Stimulated activated effector memory CD8-positive, alpha-beta T cell treated with anti-CD3 and anti-CD28 coated beads, Interleukin-12 subunit alpha, Interleukin-12 subunit beta, amount 100 ng/mL, for 72 hours (primary cell): ENCODE results near the gene ADCY5.
A peak's percentile ranks its signal among the peaks of the same experiment; 100 is the strongest.

Source experiments
- ATAC-seq: fragments of 150-1000 bp; cut with Tn5 transposase; 2 replicates; pipeline ENCODE4 v1.10.0; 2021
- DNase-seq, 2 donors: peaks; one replicate each; pipeline ENCODE4 v3.0.0; 2021 to 2022; ENCODE audit warnings: low spot score in 2 of 2
- H3K27ac Mint-ChIP-seq: one replicate; pipeline ENCODE4 v1.8.0; 2022; ENCODE audit warnings: mild to moderate bottlenecking, mixed read lengths
- H3K36me3 Mint-ChIP-seq: one replicate; pipeline ENCODE4 v1.8.0; 2022; ENCODE audit warnings: mild to moderate bottlenecking, mixed read lengths
- H3K4me1 Mint-ChIP-seq: one replicate; pipeline ENCODE4 v1.8.0; 2022; ENCODE audit warnings: mixed read lengths
- H3K4me3 Mint-ChIP-seq: one replicate; pipeline ENCODE4 v1.8.0; 2022; ENCODE audit warnings: mild to moderate bottlenecking, mixed read lengths
- H3K9me3 Mint-ChIP-seq: one replicate; pipeline ENCODE4 v1.8.0; 2022; ENCODE audit warnings: mixed read lengths

The ADCY5 gene

DNA sequence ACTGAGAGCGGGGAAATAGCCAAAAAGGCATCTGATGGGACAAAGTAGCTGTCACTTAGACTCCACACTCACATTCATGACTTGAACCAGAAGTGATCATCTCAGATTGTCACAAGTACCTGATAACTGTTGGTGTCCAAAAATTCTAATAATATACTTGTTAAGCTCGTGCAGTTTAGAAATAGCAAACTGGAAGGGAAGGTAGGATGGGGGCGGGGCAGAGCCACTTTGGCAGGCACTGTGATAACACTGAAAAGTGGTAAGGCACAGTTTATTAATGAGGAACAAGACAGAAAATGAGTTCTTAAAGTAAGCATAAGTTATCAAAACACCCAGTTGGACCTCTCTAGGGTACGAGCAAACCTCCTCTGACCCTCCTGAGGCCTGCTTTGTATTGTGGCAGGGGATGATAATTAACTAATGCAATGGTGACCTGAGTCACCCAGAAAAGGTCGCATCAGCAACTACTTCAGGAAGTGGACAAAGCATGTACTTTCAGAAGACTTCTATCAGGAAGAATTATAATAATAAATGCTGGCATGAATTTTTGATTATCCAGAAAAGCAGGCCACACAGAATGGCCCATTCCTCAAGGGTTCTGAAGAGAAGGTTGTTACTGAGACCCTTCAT is 54.4 kb downstream of the ADCY5 start:
- no peak for DNase-seq
- no peaks in the 10 kb centered on the region for H3K9me3 Mint-ChIP-seq
- H3K36me3 Mint-ChIP-seq: no peaks in the 10 kb centered on the region
- ATAC-seq: no peak
- no peak overlapping the region for H3K27ac Mint-ChIP-seq
- H3K4me3 Mint-ChIP-seq: no peak overlapping the region
- no peaks in the 10 kb centered on the region for H3K4me1 Mint-ChIP-seq

DNA sequence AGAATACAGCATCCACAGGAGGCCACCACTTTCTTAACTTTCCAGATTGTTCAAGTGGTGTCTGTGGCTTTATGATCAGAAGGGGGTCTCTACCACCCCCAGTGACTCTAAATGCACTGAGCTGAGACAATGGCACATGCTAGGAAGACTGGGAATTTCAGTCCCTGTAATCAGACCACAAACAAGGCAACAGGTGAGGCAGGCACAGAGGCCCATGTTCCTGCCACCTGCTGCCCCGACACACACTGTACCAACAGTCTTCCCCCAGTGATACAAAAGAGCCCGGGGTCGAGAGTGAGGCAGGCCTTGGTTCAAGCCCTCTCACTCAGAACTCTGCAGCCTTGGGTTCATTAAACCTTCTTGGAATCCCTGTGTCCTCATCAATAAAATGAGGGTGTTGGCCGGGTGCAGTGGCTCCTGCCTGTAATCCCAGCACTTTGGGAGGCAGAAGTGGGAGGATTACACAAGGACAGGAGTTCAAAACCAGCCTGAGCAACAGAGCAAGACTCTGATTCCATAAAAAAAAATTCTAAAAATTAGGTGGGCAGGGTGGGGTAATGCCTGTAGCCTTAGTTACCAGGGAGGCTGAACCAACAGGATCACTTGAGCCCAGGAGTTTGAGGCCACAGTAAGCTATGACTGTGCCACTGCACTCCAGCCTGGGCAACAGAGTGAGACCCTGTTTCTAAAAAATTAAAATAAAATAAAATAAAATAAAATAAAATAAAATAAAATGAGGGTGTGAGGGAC is 55.8 kb downstream of the ADCY5 start:
- Mint-ChIP-seq H3K4me3 (no peak overlapping the region), H3K36me3 (no peaks in the 10 kb centered on the region), H3K9me3 (no peaks in the 10 kb centered on the region), H3K27ac (no peak overlapping the region), H3K4me1 (no peaks in the 10 kb centered on the region)
- ATAC-seq (no peak), DNase-seq (no peak)

DNA sequence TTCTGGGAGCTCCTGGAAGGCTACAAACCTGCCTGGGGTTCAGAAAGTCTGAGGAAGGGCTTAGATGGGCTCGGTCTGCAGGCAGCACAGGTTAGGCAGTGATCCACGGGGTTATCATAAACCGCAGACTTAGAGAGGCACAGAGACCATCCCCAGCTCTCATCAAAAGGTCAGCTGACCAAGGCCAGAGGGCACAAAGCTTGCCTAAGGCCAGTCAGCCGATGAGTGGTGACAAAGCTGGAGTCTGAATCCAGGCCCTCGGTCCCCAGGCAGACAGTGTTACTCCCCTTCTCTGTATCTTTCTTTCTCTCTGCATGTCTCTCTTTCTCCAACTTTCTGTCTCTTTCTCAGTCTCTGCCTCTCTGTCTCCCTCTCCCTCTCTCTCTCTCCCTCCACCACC is 56.5 kb downstream of the ADCY5 start:
- no peak for ATAC-seq
- H3K9me3 Mint-ChIP-seq: no peaks in the 10 kb centered on the region
- no peaks in the 10 kb centered on the region for H3K4me1 Mint-ChIP-seq
- H3K4me3 Mint-ChIP-seq: no peak overlapping the region
- no peaks in the 10 kb centered on the region for H3K36me3 Mint-ChIP-seq
- no peak overlapping the region for H3K27ac Mint-ChIP-seq
- no peak for DNase-seq

DNA sequence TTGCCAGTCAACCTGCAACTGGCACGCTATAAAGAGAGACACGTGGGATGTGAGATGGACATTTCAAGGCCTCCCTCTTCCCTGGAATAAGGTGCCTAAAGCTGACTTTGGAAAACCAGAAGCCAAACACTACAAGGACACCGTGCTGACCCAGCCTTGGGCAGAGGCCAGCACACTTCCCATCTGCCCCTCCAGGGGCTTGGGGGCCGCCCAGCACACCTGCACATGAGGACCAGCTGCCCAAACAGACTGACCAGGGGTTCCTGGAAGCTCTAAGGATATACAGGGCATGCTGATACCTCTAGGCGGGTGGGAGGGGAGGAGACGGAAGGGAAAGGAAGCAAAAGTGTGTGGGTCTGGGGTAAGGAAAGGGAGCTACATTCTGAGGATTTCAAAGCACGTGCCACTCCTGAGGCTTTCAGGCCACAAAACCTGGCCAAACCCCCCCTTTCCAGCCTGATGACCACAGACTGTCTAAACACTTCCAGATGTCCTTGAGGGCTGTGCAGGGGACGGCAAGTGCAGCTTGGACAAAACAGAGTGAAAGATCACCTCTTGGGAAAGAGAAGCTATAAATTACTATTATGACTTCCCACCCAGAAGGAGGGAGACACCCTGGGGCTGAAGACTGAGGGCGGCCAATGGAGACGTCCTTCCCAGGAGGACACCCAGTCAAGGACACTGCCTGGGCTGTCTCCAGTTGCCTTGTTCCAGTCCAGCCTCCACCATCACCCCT is 57.9 kb downstream of the ADCY5 start:
- DNase-seq (no peak), ATAC-seq (no peak)
- H3K9me3 Mint-ChIP-seq: no peaks in the 10 kb centered on the region
- no peak overlapping the region for H3K27ac Mint-ChIP-seq
- H3K4me1 Mint-ChIP-seq: no peaks in the 10 kb centered on the region
- H3K36me3 Mint-ChIP-seq: no peaks in the 10 kb centered on the region
- H3K4me3 Mint-ChIP-seq: no peak overlapping the region

DNA sequence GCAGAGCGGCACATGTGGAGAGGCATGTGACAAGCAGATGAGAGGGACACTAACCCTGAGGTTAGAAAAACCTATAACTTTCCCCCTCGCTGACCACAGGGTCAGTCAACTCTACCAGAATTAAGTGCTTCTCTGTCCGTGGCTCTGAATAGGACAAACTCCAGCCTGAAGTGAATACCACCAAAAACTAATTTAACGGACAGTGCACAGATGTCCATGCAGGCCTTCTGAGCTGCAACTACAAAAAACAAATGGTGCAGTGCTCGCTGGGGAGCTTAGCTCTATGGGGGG is 59.3 kb downstream of the ADCY5 start:
- Mint-ChIP-seq H3K4me3 (no peak overlapping the region), H3K36me3 (no peaks in the 10 kb centered on the region), H3K27ac (no peak overlapping the region), H3K9me3 (no peaks in the 10 kb centered on the region), H3K4me1 (no peaks in the 10 kb centered on the region)
- ATAC-seq (no peak), DNase-seq (no peak)

DNA sequence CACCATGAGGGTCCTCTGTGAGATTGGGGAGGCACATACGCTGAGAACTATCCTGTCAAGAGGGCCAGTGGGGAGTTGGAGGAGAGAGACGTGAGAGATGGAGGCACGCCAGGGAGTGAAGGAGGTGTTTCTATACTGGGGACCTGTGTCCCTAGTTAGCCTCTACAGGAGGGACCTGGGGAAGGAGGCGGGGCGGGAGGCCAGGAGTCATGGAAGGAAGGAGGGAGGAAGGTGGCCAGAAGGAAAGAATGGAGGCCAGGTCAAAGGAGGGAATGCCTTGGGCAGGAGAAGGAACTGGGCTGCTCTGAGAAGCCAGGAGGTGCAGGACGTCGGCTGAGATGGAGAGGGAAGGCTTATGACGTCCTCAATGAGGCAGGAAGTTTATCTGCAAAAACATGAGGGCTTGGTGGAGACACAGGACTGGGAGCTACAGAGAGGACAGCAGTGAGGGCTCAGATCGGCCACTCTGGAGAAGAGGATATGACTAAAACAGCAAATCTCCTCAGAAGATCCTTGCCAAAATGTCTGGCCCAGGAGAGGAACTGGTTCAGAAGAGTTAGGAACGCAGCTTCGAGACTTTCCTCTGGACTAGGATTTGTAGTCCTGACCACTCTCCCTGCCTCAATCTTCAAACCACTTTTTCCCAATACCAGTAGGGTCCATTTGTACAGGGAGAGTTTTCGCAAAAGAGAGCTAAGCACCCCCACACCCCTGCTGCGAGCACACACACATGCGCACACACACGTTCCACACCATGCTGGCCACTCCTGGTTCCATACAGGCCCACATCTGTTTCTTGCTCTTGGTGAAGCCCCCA is 59.9 kb downstream of the ADCY5 start:
- Mint-ChIP-seq H3K27ac (no peak overlapping the region), H3K4me1 (no peaks in the 10 kb centered on the region), H3K9me3 (no peaks in the 10 kb centered on the region), H3K4me3 (no peak overlapping the region), H3K36me3 (no peaks in the 10 kb centered on the region)
- no peak for ATAC-seq
- no peak for DNase-seq

DNA sequence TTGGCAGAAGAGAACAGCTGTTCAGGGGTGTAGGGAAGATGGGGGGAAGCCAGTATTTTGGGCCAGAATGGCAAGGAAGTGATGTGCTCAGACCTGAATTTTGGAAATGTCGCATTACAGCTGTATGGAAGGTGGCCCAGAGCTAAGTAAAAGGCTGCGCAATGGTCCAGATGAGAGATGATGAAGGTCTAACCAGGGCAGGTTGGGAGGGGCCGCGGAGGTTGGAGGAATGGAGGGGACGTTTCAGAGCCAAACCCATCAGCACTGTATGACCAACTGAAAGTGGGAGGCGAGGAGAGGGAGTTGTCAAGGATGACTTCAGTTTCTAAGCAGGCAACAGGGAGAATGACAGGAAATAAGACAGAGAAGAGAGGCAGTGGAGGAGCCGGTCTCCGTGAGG is 60.8 kb downstream of the ADCY5 start:
- no peak overlapping the region for H3K27ac Mint-ChIP-seq
- DNase-seq: no peak
- no peak overlapping the region for H3K4me3 Mint-ChIP-seq
- H3K36me3 Mint-ChIP-seq: no peaks in the 10 kb centered on the region
- no peaks in the 10 kb centered on the region for H3K9me3 Mint-ChIP-seq
- ATAC-seq: no peak
- no peaks in the 10 kb centered on the region for H3K4me1 Mint-ChIP-seq

DNA sequence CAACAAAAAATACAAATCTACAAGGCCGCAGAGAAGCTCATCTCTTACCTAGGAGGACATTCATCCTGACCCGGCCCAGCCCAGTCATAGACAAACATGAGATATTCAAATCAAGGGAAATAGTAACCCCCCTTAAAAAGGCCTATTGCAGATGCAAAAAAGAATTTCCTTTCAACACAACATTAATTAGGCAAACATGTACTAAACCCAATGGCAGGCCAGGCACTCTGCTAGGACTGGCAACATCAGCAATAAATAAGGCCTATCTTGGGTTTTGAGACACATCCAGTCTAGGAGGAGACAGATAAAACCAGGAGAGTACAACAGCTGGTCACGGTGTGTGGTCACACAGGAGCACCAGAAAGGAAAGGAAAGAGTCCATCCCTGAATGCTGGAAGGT is 61.4 kb downstream of the ADCY5 start:
- no peak for ATAC-seq
- no peaks in the 10 kb centered on the region for H3K36me3 Mint-ChIP-seq
- H3K4me3 Mint-ChIP-seq: no peak overlapping the region
- no peaks in the 10 kb centered on the region for H3K4me1 Mint-ChIP-seq
- no peaks in the 10 kb centered on the region for H3K9me3 Mint-ChIP-seq
- no peak for DNase-seq
- H3K27ac Mint-ChIP-seq: no peak overlapping the region

DNA sequence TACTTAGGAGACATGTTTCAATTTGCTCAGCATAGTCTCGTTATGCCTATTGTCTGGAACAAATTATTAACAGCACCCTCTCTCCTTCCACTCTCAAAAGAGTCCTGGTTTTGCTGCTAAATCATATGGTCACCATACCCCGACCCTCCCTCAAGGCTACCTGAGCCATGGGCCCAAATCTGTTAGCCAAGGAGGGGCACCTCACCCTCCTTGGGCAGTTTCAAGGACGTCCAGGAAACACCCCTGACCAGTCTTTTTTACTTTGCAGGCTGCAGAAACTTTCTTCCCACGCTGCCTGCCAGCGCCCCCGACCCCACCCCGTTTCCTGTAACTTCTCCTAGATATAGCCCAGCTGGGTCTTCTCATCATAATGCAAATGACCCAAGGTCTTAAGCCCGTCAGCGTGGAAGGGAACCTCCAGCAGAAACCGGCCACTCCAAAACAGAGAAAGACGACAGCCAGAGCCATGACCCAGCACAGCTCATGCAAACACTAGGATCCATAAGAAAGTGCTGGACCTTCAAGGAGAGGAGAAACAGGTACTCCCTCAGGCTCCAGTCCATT is 62.3 kb downstream of the ADCY5 start:
- Mint-ChIP-seq H3K36me3 (no peaks in the 10 kb centered on the region), H3K27ac (no peak overlapping the region), H3K9me3 (no peaks in the 10 kb centered on the region), H3K4me3 (no peak overlapping the region), H3K4me1 (no peaks in the 10 kb centered on the region)
- no peak for ATAC-seq
- no peak for DNase-seq

DNA sequence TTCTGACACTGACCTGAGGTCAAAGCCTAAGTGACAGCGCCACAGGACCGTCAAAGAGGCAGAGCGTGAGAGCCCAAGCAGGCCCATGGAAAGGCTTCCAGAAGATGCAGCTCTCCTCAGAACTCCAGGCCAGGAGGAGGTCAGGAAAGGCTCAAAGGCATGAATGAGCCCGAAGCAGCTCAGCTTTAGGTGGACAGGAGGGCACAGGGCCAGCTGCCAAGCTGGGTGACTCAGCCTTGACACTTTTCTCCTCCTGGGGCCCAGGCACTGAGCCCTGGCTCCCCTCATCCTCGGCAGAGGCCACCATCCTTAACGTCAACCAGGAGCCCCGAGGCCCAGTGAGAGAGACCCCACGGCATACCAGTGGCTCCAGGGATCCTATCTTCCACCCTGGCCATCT is 62.9 kb downstream of the ADCY5 start:
- DNase-seq: no peak
- ATAC-seq: peak; percentile 4
- no peak overlapping the region for H3K4me3 Mint-ChIP-seq
- no peaks in the 10 kb centered on the region for H3K36me3 Mint-ChIP-seq
- H3K27ac Mint-ChIP-seq: no peak overlapping the region
- no peaks in the 10 kb centered on the region for H3K9me3 Mint-ChIP-seq
- H3K4me1 Mint-ChIP-seq: no peaks in the 10 kb centered on the region

DNA sequence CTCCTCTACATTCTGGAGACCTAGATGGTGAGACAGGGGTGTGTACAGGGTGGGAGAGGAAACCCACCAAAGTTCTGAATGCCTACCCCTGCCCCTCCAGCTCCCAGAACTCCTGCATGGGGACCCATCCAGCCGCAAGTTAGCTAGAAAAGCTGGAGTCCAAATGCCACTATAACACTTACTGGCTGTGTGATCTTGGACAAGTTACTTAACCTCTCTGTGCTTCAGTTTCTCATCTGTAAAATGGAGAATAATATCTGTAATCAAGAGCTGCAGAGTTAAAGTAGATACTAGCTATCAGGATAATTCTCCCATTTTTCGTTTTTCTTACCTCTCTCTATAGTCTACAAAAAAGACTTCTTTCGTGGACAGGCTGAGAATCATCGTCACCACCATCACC is 63.4 kb downstream of the ADCY5 start:
- ATAC-seq: no peak
- no peak for DNase-seq
- H3K4me1 Mint-ChIP-seq: no peaks in the 10 kb centered on the region
- H3K4me3 Mint-ChIP-seq: no peak overlapping the region
- H3K36me3 Mint-ChIP-seq: no peaks in the 10 kb centered on the region
- H3K27ac Mint-ChIP-seq: no peak overlapping the region
- H3K9me3 Mint-ChIP-seq: no peaks in the 10 kb centered on the region

DNA sequence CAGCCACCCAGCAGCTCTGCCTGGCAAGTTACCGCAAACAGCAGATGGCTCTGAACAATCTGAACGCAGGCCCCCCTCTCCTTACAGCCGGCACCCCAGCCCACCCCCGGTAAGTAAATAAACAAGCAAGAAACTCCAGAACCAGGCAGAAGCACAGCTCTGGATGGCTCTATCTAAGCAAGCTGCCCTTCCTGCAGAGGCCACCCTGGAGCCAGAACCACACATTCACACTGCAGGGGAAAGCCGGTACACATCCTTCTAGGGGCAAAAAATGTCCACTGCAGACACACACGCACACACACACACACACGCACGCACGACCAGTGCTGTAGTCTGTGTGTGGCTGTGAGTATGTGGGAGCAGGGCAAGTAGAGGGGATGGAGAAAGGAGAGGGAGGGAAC is 63.9 kb downstream of the ADCY5 start:
- Mint-ChIP-seq H3K9me3 (no peaks in the 10 kb centered on the region), H3K36me3 (no peaks in the 10 kb centered on the region), H3K27ac (no peak overlapping the region), H3K4me1 (no peaks in the 10 kb centered on the region), H3K4me3 (no peak overlapping the region)
- DNase-seq: no peak
- no peak for ATAC-seq

DNA sequence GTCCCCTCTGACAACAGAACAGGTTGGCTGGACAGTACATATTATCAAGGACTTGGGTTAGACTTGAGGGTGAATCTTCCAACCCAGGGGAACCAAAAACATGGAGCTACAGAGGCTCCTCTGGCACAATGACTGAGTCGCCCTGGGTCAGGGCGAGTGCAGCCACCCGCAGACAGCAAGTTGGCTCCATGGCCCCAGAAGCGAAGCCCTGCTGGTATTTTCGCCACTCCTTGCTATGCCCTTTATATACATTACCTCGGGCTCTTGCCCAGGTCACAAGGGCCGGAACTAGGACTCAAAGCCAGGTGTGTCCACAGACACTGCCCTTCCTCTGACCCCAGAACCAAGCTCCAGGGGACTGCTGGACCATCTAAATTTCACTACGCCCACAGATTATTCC is 64.6 kb downstream of the ADCY5 start:
- no peak for DNase-seq
- Mint-ChIP-seq H3K27ac (no peak overlapping the region), H3K36me3 (no peaks in the 10 kb centered on the region), H3K4me3 (no peak overlapping the region), H3K9me3 (no peaks in the 10 kb centered on the region), H3K4me1 (no peaks in the 10 kb centered on the region)
- no peak for ATAC-seq

DNA sequence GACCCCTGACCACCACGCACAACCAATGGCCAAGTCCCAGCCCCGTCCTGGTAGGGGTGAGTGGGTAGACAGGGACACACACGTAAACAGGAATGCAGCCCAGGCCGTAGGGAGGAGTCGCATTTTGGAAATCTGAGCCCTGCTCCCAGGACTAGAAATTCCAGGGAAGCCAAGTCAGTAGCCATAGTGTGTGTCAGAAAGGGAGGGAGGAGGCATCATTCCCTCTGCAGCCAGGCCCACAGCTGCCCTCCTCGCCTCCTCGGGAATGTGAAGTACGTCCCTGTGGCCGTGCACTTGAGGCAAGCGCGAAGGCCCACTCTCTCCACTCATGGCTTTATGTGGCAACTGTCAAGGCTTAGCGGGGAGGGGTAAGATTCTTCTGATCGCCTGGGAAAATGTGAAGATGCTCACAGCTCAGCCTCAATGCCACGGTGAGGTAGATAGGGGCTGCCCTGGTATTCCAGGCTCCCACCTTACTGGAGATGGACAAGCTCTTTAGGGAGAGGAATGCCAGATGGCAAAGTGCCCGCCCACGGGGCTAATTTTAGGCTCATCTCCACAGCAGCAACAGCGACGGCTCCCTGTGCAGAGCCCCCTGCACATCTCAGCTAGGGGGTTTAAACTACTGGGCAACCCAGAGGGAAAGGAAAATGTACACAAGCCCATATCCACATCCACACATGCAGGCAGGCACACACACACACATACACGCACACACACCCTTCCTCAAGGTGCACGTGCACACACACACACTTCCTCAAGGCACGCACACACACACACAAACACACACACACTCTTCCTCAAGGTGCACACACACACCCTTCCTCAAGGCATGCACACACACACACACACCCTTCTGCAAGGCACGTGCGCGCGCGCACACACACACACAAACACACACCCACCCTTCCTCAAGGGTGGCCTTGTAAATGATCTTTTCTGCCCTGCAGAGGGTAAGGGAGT is 65.5 kb downstream of the ADCY5 start:
- Mint-ChIP-seq H3K27ac (no peak overlapping the region), H3K36me3 (no peaks in the 10 kb centered on the region), H3K4me3 (no peak overlapping the region), H3K9me3 (no peaks in the 10 kb centered on the region), H3K4me1 (no peaks in the 10 kb centered on the region)
- no peak for DNase-seq
- ATAC-seq: no peak
